ENCODE data around the gene TNFSF13B. TPM values are rescaled to one million over a fixed set of nuclear protein-coding genes. Genes with fewer than 3 reads are reported as not detected.

The TNFSF13B gene
- total RNA-seq, 1 experiment from 2014 or later = 1.5 TPM

DNA sequence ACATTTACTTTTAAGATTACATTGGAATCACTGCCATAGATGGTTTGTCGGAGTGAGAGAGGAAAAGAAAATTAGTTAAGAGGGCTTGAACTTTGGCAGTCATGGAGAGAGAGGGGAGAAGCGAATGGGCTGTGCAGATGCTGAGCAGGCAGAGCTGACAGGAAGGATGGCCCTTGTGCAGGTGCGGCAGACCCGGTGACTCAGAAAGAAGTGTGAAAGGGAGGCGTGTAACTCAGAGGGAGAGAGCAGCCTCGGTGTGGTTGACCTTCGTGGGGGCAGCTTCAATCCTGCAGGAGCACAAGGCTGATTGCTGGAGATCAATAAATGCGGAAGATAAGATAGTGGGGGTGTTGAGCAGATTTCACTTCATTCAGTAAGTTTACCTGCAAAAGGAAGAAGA, 76.9 kb downstream of the TNFSF13B start:
- DNase-seq (ENCODE audit: low spot score) = no peak

DNA sequence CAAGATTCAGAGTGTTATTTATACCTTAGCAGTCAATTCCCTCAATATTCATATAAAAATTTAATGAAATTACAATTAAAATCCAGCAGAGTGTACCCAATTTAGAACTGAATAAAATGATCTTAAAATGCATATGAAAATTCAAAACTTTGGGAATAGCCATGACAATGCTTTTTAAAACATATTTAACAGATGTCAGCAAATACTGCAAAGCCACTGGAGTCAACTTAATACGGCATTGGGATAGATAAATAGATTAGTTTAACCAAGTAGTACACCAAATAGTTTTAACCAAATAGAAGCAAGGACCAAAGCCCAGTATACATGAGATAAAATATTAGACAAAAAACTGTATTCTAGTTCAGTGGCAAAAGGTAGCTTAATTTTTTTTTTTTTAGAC, 79.8 kb downstream of the TNFSF13B start:
- DNase-seq (ENCODE audit: low spot score) = no peak

DNA sequence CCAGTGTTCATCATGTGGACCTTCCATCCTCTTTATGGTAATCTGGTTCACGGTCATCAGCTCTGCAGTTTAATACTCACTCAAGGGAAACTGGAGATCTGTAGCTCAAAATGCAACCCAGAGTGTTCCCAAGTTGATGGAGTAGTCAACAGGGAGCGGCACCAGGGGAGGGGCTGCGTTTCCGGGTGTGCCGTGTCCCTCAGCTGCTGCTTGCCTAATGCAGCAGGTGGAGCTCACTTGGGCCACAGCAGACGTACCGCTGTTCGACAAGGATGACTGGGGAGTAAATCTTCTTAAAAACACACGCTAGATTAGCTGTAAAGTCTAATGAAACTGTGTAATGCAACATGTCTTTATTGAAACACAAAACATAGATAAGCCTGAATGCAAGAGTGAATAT, 81.1 kb downstream of the TNFSF13B start:
- no peak for DNase-seq (ENCODE audit: low spot score)

DNA sequence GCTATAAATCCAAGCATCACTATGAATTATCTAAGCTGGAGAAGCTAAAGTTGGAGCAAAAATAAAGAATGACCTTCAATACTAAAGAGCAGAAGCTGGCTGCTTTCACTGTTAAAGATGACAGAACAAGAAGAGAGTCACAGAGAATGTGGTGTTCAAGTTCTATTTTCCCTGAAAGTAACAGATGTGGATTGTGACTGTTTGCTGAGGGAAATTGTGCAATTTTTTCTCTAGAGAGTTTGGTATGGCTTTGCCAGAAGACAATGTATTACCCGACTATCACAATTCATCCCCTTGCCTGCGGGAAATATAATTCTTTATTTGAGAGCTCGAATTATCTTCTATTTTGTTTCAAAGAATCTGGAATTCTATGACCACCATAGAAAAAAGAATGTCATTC, 83.1 kb downstream of the TNFSF13B start:
- DNase-seq (ENCODE audit: low spot score) = no peak

DNA sequence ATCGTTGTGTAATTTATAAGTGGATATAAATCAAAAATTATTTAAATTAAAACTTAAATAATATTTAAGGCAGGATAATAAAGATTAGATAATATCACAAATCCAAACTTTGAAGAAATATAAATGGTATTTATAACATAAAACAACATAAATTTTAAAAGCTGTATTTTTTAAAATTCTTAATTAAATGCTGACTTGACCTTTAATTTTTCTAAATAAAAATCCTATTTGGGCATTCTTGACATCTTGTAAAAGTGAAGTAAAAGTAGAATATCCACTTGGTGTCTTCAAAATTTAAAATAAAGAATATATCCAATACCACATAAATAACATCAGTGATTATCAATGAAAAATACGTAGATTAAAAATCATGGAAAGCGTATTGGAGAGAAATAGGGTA, 87.7 kb downstream of the TNFSF13B start:
- DNase-seq (ENCODE audit: low spot score) = no peak

Other genes with a start within 250 kb of the TNFSF13B start
- 3.7 and 5.1 TPM in 2 replicates for gene LIG4, start 54.2 kb upstream of the TNFSF13B start, total RNA-seq (2014; rRNA removed; shearing (Covaris generic))
- gene ABHD13, start 51.3 kb upstream of the TNFSF13B start, total RNA-seq (2014; rRNA removed; shearing (Covaris generic)) = 2.5 and 5.5 TPM in 2 replicates

Data from H4 (cell line).